Lower lobe of right lung (tissue), 2 donors: ENCODE measurements around the gene COA3. TPM values are rescaled to one million over a fixed set of nuclear protein-coding genes. Genes with fewer than 3 reads are reported as not detected.
A peak's percentile ranks its signal among the peaks of the same experiment; 100 is the strongest.

Experiments used
- ATAC-seq, 2 donors: fragments of 200-7000 bp; cut with Tn5 transposase; one replicate each; pipeline ENCODE4 v1.9.1; 2020 to 2022; ENCODE audit warnings: mild to moderate bottlenecking in 2 of 2, moderate library complexity in 2 of 2
- DNase-seq: peaks from one replicate; pipeline ENCODE4 v3.0.0-alpha.2; 2020
- H3K27ac ChIP-seq: fragments of 200-600 bp; one replicate; pipeline ENCODE4 v1.8.0; 2022
- H3K27me3 ChIP-seq: fragments of 200-600 bp; one replicate; pipeline ENCODE4 v1.8.0; 2022; ENCODE audit warnings: low read depth
- H3K36me3 ChIP-seq: fragments of 200-600 bp; one replicate; pipeline ENCODE4 v1.8.0; 2022; ENCODE audit warnings: mild to moderate bottlenecking
- H3K4me1 ChIP-seq: fragments of 200-600 bp; one replicate; pipeline ENCODE4 v1.8.0; 2022
- H3K4me3 ChIP-seq: fragments of 200-600 bp; one replicate; pipeline ENCODE4 v1.8.0; 2022; ENCODE audit warnings: mild to moderate bottlenecking
- H3K9me3 ChIP-seq: fragments of 200-600 bp; one replicate; pipeline ENCODE4 v1.8.0; 2022
- CTCF ChIP-seq: fragments of 200-600 bp; IDR thresholded peaks from one replicate; pipeline ENCODE4 v1.8.0; 2022; ENCODE audit warnings: antibody characterized with exemption, mild to moderate bottlenecking
- intact Hi-C: fragments of 100-400 bp; cut with DNase I; formaldehyde crosslinking; loops from one replicate; pipeline ENCODE4 v1.11.0; 2022
- total RNA-seq: library from RNA; stranded (reverse); fragmentation: NEBNext Ultra II Directional; extraction: Animal tissue kit (Norgen Biotek cat#: 25700); gene quantifications from one replicate; pipeline ENCODE4 v1.2.1, GENCODE V29; 2021
- donor health status: DM: no; HTN: yes; CAD: no; lungs with severe emphysema.

COA3 gene
- total RNA-seq, 1 donor from 2014 or later: 54.5 TPM

DNA sequence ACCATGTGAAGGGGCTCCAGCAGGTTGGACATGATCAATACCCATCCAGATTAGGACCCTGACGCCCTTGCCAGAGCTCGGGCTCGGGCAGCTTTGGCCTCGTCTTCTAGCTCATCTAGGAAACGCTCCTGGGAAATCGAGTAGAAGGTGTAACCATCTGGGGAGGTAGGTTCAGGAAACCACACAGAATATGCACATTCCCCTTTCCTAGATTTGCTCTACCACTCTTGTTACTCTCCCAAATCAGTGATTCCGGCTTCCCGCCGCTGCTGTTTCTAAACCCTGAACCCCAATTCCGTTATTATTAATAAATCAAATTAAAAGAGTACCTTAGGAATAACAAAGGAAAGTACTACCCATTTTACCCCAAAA is 507 bp downstream of the COA3 start:
- Histone ChIP-seq H3K36me3 (peaks cover 6% of the 10 kb centered on the region), H3K27ac (peak overlapping the region; percentile 83), H3K9me3 (no peaks in the 10 kb centered on the region), H3K27me3 (no peaks in the 10 kb centered on the region), H3K4me1 (peaks cover 20% of the 10 kb centered on the region), H3K4me3 (peak overlapping the region; percentile 98)
- intact Hi-C loops: no loop called here
- DNase-seq (no peak), ATAC-seq (no peak)
- TF ChIP-seq CTCF: no peak

DNA sequence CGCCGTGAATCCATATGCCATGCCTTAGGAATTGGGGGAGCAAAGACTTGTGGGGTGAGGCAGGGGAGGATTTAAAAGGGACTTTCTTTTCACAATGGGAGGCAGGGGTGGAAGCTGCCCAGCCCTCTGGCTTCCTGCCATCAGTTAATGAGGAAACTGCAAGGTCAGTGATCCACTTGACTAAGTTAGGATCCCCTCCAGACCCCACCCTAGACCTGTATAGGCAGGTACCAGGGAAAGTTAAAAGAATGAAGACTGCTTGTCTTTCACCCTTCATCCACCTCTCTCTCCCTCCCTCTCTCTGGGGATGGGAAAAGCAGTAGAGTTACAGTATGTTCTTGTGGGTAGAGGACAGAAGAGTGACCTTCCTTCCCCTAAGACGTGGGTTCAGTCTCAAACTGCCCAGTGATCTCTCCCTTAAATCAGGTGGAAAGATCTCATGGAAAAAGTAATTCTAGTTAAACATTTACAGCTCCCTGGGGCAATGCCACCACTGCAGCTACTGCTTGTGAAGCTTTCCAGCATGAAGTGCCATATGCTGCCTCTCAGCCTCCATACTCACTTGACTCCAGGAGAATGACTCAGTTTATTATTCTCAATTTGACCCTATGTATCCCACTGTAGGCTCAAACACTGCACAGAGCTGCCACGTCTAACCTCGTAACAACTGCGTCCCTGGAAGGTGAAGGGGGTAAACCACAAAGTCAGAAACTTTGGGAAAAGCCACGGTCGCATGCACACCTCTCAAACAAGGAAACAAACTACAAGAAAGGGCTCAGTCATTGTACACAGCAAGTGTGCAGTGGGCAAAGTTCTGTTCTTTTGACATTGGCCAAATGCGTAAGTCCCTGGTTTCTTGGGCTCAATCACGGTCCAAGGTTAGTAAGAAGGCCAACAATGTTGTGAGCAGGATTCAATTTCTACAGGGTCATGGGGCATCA is 1.2 kb downstream of the COA3 start:
- Histone ChIP-seq H3K4me1 (peaks cover 20% of the 10 kb centered on the region), H3K27ac (peak overlapping the region; percentile 83), H3K27me3 (no peaks in the 10 kb centered on the region), H3K4me3 (peak overlapping the region; percentile 98), H3K9me3 (no peaks in the 10 kb centered on the region), H3K36me3 (peaks cover 6% of the 10 kb centered on the region)
- intact Hi-C loops: no loop called here
- ATAC-seq: peak; percentile 11 to 40
- TF ChIP-seq CTCF: no peak
- DNase-seq: no peak

DNA sequence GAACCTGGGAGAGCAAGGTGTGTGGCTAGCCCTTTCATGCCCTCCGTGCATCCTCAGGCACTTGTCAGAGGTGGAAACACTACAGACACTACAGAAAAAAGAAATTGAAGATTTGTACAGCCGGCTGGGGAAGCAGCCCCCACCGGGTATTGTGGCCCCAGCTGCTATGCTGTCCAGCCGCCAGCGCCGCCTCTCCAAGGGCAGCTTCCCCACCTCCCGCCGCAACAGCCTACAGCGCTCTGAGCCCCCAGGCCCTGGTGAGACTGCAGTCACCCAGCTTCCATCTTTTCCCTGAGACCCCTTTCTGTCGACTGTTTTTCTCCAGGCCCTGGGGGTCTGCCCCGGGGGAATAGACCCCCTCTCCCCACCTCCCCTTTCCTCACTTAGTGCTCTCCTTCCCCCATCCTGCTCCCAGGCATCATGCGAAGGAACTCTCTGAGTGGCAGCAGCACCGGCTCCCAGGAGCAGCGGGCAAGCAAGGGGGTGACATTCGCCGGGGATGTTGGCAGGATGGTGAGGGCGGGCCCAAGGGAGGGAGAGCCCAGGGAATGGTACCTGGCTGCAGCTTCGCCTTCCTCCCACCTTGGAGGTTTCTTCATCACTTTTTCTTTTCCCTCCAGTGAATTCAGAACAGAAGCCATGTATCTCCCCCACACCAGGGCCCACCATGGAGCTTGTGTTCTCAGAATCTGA is 2.3 kb downstream of the COA3 start:
- DNase-seq (no peak), ATAC-seq (no peak)
- H3K27ac ChIP-seq: no peak overlapping the region
- H3K36me3 ChIP-seq: peaks cover 6% of the 10 kb centered on the region
- intact Hi-C loops: no loop called here
- H3K4me1 ChIP-seq: peaks cover 20% of the 10 kb centered on the region
- no peaks in the 10 kb centered on the region for H3K27me3 ChIP-seq
- H3K9me3 ChIP-seq: no peaks in the 10 kb centered on the region
- TF ChIP-seq CTCF: no peak
- no peak overlapping the region for H3K4me3 ChIP-seq

DNA sequence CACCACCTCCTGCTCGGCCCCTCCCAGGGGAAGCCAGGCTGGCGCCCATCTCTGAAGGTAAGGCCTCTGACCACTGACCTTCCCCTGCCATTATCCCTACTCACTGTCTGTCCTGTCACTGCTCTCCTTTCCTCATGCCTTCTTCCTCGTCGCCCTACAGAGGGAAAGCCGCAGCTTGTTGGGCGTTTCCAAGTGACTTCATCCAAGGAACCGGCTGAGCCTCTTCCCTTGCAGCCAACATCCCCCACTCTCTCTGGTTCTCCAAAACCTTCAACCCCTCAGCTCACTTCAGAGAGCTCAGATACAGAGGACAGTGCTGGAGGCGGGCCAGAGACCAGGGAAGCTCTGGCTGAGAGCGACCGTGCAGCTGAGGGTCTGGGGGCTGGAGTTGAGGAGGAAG is 3.0 kb downstream of the COA3 start:
- ATAC-seq (no peak), DNase-seq (no peak)
- Histone ChIP-seq H3K4me3 (no peak overlapping the region), H3K9me3 (no peaks in the 10 kb centered on the region), H3K4me1 (peaks cover 20% of the 10 kb centered on the region), H3K27me3 (no peaks in the 10 kb centered on the region), H3K36me3 (peaks cover 6% of the 10 kb centered on the region), H3K27ac (no peak overlapping the region)
- intact Hi-C loops: no loop called here
- no peak for TF ChIP-seq CTCF

GRCh38 chr17:42795061-42795460 is 3.4 kb downstream of the COA3 start:
- peaks cover 20% of the 10 kb centered on the region for H3K4me1 ChIP-seq
- ATAC-seq (no peak), DNase-seq (no peak)
- H3K27ac ChIP-seq: no peak overlapping the region
- no peak for TF ChIP-seq CTCF
- intact Hi-C loops: no loop called here
- no peaks in the 10 kb centered on the region for H3K27me3 ChIP-seq
- no peaks in the 10 kb centered on the region for H3K9me3 ChIP-seq
- no peak overlapping the region for H3K4me3 ChIP-seq
- peaks cover 6% of the 10 kb centered on the region for H3K36me3 ChIP-seq
